HepG2 (cell line): ENCODE results near the gene KLHL28. TPM values are rescaled to one million over a fixed set of nuclear protein-coding genes. Genes with fewer than 3 reads are reported as not detected.

Experiments used
- ATAC-seq: fragments of 200-7000 bp; cut with Tn5 transposase; 3 replicates; pipeline ENCODE4 v1.9.1; 2020; ENCODE audit warnings: mild to moderate bottlenecking, moderate library complexity
- BruUV-seq: library from RNA; stranded (reverse); fragments of 400-500 nt; replicated peaks from 2 replicates; lab custom pipeline; 2021; lab: Mats Ljungman, UMichigan
- CTCF ChIA-PET: fragments of 300-600 bp; formaldehyde crosslinking; extraction: SDS; loops from one replicate; lab custom pipeline; 2021; ENCODE audit warnings: low total read pairs, inconsistent platforms, low intra/inter-chr PET ratio; lab: Yijun Ruan, JAX
- POLR2A ChIA-PET: fragments of 350-600 bp; sonication (Branson Sonifier 250); formaldehyde crosslinking; loops from one replicate; lab custom pipeline; 2020; ENCODE audit warnings: antibody characterized with exemption, inconsistent platforms; lab: Yijun Ruan, JAX
- DNase-seq: peaks from one replicate; pipeline ENCODE4 v3.0.0-alpha.2; 2015; ENCODE audit warnings: low spot score
- FAIRE-seq: peaks from 3 replicates; lab custom pipeline; 2011; peaks lifted over from hg19 to GRCh38; lab: Jason Lieb, UNC
- H2AFZ ChIP-seq: one replicate; pipeline ENCODE4 v1.6.1; 2011; ENCODE audit warnings: low read length, inconsistent platforms
- H3K27ac ChIP-seq: fragments of 300-600 bp; 3 replicates; pipeline ENCODE4 v1.8.0; 2011; ENCODE audit warnings: mixed run types, mild to moderate bottlenecking, mixed read lengths, low read length, inconsistent platforms; ENCODE audit not compliant: insufficient read depth; ENCODE audit errors: extremely low read length
- H3K27me3 ChIP-seq, 2 experiments: fragments of 200-600 bp in 1 of 2; 2 replicates in 1 of 2; 3 replicates in 1 of 2; pipeline versions ENCODE4 v1.6.0 to v1.8.0; 2011; ENCODE audit warnings: low read length in 2 of 2, mild to moderate bottlenecking in 2 of 2, moderate library complexity in 2 of 2, inconsistent platforms in 1 of 2; ENCODE audit not compliant: insufficient read depth in 2 of 2, control insufficient read depth in 1 of 2
- H3K36me3 ChIP-seq, 2 experiments: fragments of 200-600 bp in 1 of 2; replicated peaks in 1 of 2; 2 replicates in 1 of 2; 3 replicates in 1 of 2; pipeline versions ENCODE4 v1.5.1 to v1.8.0; 2011; ENCODE audit warnings: low read length in 2 of 2, inconsistent platforms in 1 of 2; ENCODE audit not compliant: insufficient read depth in 2 of 2, control insufficient read depth in 1 of 2
- H3K4me1 ChIP-seq: 2 replicates; pipeline ENCODE4 v1.5.1; 2012; ENCODE audit warnings: low read length, inconsistent platforms; ENCODE audit not compliant: insufficient read depth
- H3K4me2 ChIP-seq: 2 replicates; pipeline ENCODE4 v1.6.0; 2011; ENCODE audit warnings: low read depth, low read length, inconsistent platforms
- H3K4me3 ChIP-seq, 3 experiments: fragments of 200-600 bp in 1 of 3; sonication (generic), shearing (Covaris generic) in 1 of 3; replicated peaks in 1 of 3; 2 replicates each; pipeline ENCODE4 v1.5.1; 2011 to 2016; ENCODE audit warnings: low read length in 3 of 3, inconsistent platforms in 2 of 3, low read depth in 2 of 3, mild to moderate bottlenecking in 2 of 3, control low read depth in 1 of 3, mixed read lengths in 1 of 3; ENCODE audit not compliant: insufficient read depth in 1 of 3
- H3K79me2 ChIP-seq: one replicate; pipeline ENCODE4 v1.6.1; 2011; ENCODE audit warnings: low read length, inconsistent platforms; ENCODE audit not compliant: insufficient read depth
- H3K9ac ChIP-seq: 2 replicates; pipeline ENCODE4 v1.6.0; 2011; ENCODE audit warnings: mild to moderate bottlenecking, low read depth, low read length, inconsistent platforms; ENCODE audit not compliant: insufficient read depth
- H3K9me3 ChIP-seq: 2 replicates; pipeline ENCODE4 v1.5.1; 2012; ENCODE audit warnings: mild to moderate bottlenecking, low read length
- H4K20me1 ChIP-seq: 2 replicates; pipeline ENCODE4 v1.6.0; 2011; ENCODE audit warnings: inconsistent platforms, mild to moderate bottlenecking, low read length, moderate library complexity; ENCODE audit not compliant: insufficient read depth
- CEBPB ChIP-seq: IDR thresholded peaks from 2 replicates; pipeline ENCODE4 v1.6.1; 2011; ENCODE audit warnings: low read depth, low read length, improper control_type of control experiment, borderline replicate concordance
- CEBPG ChIP-seq: IDR thresholded peaks from 2 replicates; pipeline ENCODE4 v1.6.1; 2016
- FLYWCH1 ChIP-seq: sonication (generic); formaldehyde crosslinking; IDR thresholded peaks from 2 replicates; pipeline ENCODE4 v1.8.1; 2023; ENCODE audit warnings: mild to moderate bottlenecking, missing genetic modification reagents
- ZNF160 ChIP-seq: sonication (generic); formaldehyde crosslinking; IDR thresholded peaks from 2 replicates; pipeline ENCODE4 v1.8.0; 2022; ENCODE audit warnings: mild to moderate bottlenecking, inconsistent platforms, missing genetic modification reagents
- ZNF770 ChIP-seq: sonication (generic); formaldehyde crosslinking; IDR thresholded peaks from 2 replicates; pipeline ENCODE4 v1.5.0; 2020; ENCODE audit warnings: mild to moderate bottlenecking, missing genetic modification reagents
- WGBS: methylation state at CpG from one replicate; pipeline ENCODE4 v1.1.6; 2017; ENCODE audit warnings: low lambda C conversion rate; 5-methylcytosine and 5-hydroxymethylcytosine counted together
- in situ Hi-C: cut with HindIII; loops from 2 replicates; pipeline ENCODE4 v1.10.0; 2017; ENCODE audit warnings: low pct_unique_long_range_greater_than_20kb; ENCODE audit not compliant: extremely low pct_ligation_motif_present
- intact Hi-C: fragments of 100-400 bp; cut with micrococcal nuclease; formaldehyde crosslinking; loops from one replicate; pipeline ENCODE4 v1.10.0; 2022; ENCODE audit not compliant: unreplicated experiment
- polyA plus RNA-seq, 8 experiments: library from polyadenylated mRNA; depleted of rRNA in 3 of 8; stranded (reverse) in 7 of 8; unstranded in 1 of 8; fragments of >200 nt; fragmentation: Illumina TruSeq in 4 of 8; extraction: Trizol in 4 of 8; gene quantifications; 2 replicates each; pipeline versions ENCODE4 v1.2.1 to v1.2.3, GENCODE V29; 2011 to 2016; ENCODE audit warnings: low read depth in 4 of 8, missing spikeins in 1 of 8, mixed read lengths in 1 of 8; ENCODE audit not compliant: insufficient read depth in 1 of 8
- total RNA-seq, 5 experiments: library from RNA; depleted of rRNA; stranded (reverse); fragments of >200 nt; fragmentation: Illumina TruSeq; extraction: Trizol; gene quantifications; 2 replicates each; pipeline ENCODE4 v1.2.3, GENCODE V29; 2016; ENCODE audit warnings: low read depth in 1 of 5

The KLHL28 gene
- total and polyA plus RNA-seq, 2 of the 13 experiments (the other 11 are each of a cell fraction or from before 2014, with no cell fraction given) = 3.4 to 6.6 TPM

- 0 out of 2 replicates have a peak, but pooled peaks cover 3% of the 10 kb centered on the region for H4K20me1 ChIP-seq
- no TSS peak for BruUV-seq
- no peak overlapping the region for H2AFZ ChIP-seq
- intact Hi-C loops (no loop called here), in situ Hi-C loops (no loop called here)
- H3K9ac ChIP-seq = no peak overlapping the region
- no peaks in the 10 kb centered on the region for H3K9me3 ChIP-seq
- CTCF ChIA-PET = no interaction called here
- FAIRE-seq (no peak), DNase-seq (no peak)
- H3K4me3 ChIP-seq = no peak overlapping the region
- no peaks in the 10 kb centered on the region for H3K27me3 ChIP-seq
- H3K79me2 ChIP-seq = peaks cover 58% of the 10 kb centered on the region
- H3K4me2 ChIP-seq = no peak overlapping the region
- TF ChIP-seq ZNF770 (CRISPR knock-in tag) = peak; percentile 22; the same call in 1 of the 2 replicates
- peak; percentile 80 for TF ChIP-seq CEBPB
- TF ChIP-seq ZNF160 (CRISPR knock-in tag) = no peak
- peak; percentile 70 for TF ChIP-seq CEBPG (CRISPR knock-in tag)
- TF ChIP-seq, all 625 proteins: peak for 3
- ATAC-seq = no peak
- Histone ChIP-seq H3K27ac (no peak overlapping the region), H3K36me3 (peaks cover 2 to 3% of the 10 kb centered on the region in 2 experiments; a peak in 1 of 5 replicates), H3K4me1 (peaks cover 24% of the 10 kb centered on the region)
- POLR2A ChIA-PET = interaction anchor here (0.9 kb wide), 1 partner anchor 180 kb away, joined by 3 read pairs; the partner anchor contains the start of gene FANCM
- 63% methylated on average over 3 of the region's 3 CpGs for WGBS
Observed at GRCh38 chr14:44955528-44955927, 6.2 kb downstream of the KLHL28 start.

- ATAC-seq (no peak), FAIRE-seq (no peak), DNase-seq (no peak)
- no peak overlapping the region for H3K9ac ChIP-seq
- intact Hi-C loops = no loop called here
- no peak overlapping the region for H2AFZ ChIP-seq
- peaks cover 50% of the 10 kb centered on the region for H3K79me2 ChIP-seq
- 99% methylated on average over 3 of the region's 3 CpGs for WGBS
- 0 out of 2 replicates have a peak, but pooled peaks cover under 1% of the 10 kb centered on the region for H4K20me1 ChIP-seq
- CTCF ChIA-PET = no interaction called here
- H3K36me3 ChIP-seq = peaks cover 2 to 3% of the 10 kb centered on the region in 2 experiments; a peak in 1 of 5 replicates
- H3K4me3 ChIP-seq = no peak overlapping the region
- H3K4me2 ChIP-seq = no peak overlapping the region
- BruUV-seq = no TSS peak
- in situ Hi-C loops = no loop called here
- TF ChIP-seq CEBPB (peak; percentile 63; the same call in 1 of the 2 replicates), FLYWCH1 (CRISPR knock-in tag) (no peak)
- TF ChIP-seq, all 625 proteins: peak for 1
- Histone ChIP-seq H3K27me3 (no peaks in the 10 kb centered on the region), H3K27ac (no peak overlapping the region), H3K4me1 (peaks cover 17% of the 10 kb centered on the region), H3K9me3 (no peaks in the 10 kb centered on the region)
- POLR2A ChIA-PET = interaction anchor here (0.9 kb wide), 1 partner anchor 181 kb away, joined by 3 read pairs; the partner anchor contains the start of gene FANCM
Observed at GRCh38 chr14:44954750-44955149, 7.0 kb downstream of the KLHL28 start.
